Subcutaneous adipose tissue (tissue), 4 donors: ENCODE data around the gene GRIA1. TPM values are rescaled to one million over a fixed set of nuclear protein-coding genes. Genes with fewer than 3 reads are reported as not detected.

Experiments used
- CTCF ChIP-seq: fragments of 450-650 bp; IDR thresholded peaks from one replicate; pipeline ENCODE4 v1.5.1; 2016; ENCODE audit warnings: low read depth, mild to moderate bottlenecking, control low read depth, antibody characterized with exemption, moderate library complexity
- total RNA-seq, 4 donors: library from RNA; depleted of rRNA; stranded (reverse); fragments of >200 nt; gene quantifications; one replicate each; pipeline ENCODE4 v1.1.0, GENCODE V29; 2016

Gene GRIA1
- total RNA-seq, 4 donors from 2014 or later = 0.44 to 2.4 (median 2.0) TPM; not detected in 1

- TF ChIP-seq CTCF = no peak
Measured at GRCh38 chr5:153791339-153791738, 300.9 kb downstream of the GRIA1 start.

GRCh38 chr5:153792305-153792704 is 301.8 kb downstream of the GRIA1 start:
- no peak for TF ChIP-seq CTCF

- no peak for TF ChIP-seq CTCF
Measured at GRCh38 chr5:153793699-153794098, 303.2 kb downstream of the GRIA1 start.

GRCh38 chr5:153794327-153794726 is 303.9 kb downstream of the GRIA1 start:
- TF ChIP-seq CTCF = no peak

- TF ChIP-seq CTCF = no peak
Measured at GRCh38 chr5:153796527-153796926, 306.1 kb downstream of the GRIA1 start.

GRCh38 chr5:153797484-153797883 is 307.0 kb downstream of the GRIA1 start:
- TF ChIP-seq CTCF = no peak

GRCh38 chr5:153798830-153799229 is 308.4 kb downstream of the GRIA1 start:
- no peak for TF ChIP-seq CTCF

- TF ChIP-seq CTCF = no peak
Measured at GRCh38 chr5:153799466-153799865, 309.0 kb downstream of the GRIA1 start.
